Stimulated activated CD8-positive, alpha-beta memory T cell treated with anti-CD3 and anti-CD28 coated beads, Interleukin-7, amount 100 ng/mL, for 4 hours (primary cell): ENCODE results near the gene DMPK.
"Not testable (repeated sequence)": the region's sequence is repeated elsewhere in the genome, so short reads cannot be mapped to it uniquely, and the experiment has no call there.

ENCODE experiments used
- DNase-seq, 2 donors: peaks; one replicate each; pipeline ENCODE4 v3.0.0-alpha.2; 2020; ENCODE audit warnings: low read depth in 2 of 2

The DMPK gene

DNA sequence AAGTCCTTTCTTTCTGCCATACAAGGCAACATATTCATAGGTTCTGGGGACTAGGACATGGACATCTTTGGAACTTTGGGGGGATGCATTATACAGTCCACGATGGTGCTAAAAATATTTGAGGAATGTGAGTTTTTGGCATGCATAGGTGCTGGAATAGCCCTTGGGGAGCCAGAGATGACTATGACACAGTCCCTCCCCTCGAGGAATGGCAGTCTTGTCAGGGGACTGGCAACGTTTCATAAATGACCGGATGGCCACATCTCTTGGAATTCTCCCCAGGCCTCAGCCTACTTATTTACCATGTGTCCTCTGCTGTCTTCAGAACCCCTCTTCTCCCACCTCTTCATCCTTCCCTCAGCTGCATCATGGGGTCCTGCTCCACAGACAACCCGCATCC, 35.4 kb downstream of the DMPK start:
- no peak for DNase-seq

DNA sequence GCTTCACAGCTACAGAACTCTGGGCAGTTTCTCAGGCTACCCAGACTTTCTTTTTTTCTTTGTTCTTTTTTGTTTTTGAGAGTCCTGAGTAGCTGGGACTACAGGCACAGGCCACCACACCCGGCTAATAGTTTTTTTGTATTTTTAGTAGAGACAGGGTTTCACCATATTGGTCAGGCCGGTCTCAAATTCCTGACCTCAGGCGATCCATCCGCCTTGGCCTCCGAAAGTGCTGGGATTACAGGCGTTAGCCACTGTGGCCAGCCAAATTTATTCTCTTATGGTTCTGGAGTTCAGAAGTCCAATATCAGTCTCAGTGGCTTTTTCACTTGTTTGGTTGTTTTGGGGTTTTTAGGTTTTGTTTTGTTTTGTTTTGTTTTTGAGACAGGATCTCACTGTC, 36.7 kb downstream of the DMPK start:
- DNase-seq = no peak

DNA sequence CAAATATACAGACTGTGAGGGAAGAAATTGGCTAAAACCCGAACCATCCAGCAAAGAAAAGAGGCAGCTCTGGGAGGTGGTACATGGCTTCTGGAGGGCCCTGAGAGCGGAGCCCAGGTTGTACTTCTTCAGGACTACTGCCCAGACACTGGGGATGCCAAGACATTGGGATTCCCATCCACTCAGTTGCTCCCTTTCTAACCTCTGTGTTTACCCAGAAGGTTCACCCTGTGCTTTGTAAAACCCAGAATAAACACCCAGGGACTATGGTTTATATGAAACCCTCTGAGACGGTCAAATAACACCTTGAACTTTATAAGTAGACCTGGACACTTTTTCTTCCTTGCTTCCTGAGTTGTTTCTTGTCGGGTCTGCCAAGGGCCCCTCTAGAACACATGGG, 39.3 kb downstream of the DMPK start:
- no peak for DNase-seq

DNA sequence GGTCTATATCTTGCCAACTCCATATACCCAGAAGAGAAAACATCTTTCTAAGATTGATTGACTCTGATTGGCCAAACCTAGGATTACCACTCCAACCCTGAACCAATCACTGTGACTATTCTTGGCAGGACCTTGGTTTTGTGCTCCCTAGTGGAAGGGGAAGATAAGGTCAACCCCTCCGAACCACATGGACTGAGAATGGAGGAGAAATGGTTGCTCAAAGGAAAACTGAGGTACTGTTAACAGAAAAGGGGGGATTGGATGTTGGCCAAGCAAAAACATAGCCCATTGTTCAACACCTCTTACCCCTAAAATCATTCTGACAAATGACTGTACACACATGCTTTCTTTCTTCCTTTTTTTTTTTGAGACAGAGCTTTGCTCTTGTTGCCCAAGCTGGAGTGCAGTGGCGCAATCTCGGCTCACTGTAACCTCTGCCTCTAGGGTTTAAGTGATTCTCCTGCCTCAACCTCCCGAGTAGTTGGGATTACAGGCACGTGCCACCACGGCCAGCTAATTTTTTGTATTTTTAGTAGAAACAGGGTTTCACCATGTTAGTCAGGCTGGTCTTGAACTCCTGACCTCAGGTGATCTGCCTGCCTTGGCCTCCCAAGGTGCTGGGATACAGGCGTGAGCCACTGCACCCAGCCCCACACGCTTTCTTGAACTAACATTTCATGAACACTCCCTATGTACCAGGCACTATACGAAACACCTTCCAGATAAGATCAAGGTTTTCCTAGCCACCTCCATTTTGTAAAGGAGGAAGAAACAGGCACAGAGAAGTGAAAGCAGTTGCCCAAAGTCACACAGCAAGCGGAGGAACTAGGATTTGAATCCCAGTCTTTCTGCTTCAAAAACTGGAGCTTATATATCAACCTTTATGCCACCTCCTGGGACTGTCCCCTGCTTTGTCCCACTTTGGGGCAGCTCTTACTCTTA, 42.5 kb downstream of the DMPK start:
- DNase-seq = no peak

DNA sequence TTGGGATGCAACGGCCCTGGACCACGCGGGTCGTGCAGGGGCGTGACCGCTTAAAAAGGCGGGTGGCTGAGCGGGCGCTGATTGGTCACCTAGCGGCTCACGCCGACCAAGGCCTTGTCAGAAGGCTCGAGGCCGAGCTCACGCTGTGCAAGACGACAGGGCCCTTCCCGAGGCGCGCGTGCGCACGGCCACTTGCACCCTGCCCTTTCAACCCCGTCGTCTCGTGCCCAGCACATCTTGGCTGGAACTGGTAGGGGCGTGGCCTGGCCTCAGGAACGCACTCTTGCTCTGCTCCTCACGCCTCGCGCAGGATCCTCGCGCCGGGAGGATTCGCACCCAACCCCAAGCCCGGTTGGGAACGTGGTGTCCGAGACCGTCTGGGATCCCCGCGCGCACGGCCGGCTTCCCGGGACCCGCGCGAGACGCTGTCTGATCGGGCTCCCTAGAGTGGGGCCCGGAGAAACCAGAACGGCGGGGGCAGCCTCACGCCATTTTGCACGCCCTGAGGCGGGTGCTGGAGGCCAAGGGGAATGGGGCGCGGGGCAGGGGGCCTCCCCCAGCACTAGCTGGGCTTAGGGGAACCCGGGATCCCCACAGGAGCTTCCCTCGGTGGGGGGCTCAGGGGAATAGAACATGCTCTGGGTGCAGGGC, 49.0 kb downstream of the DMPK start, which contains the start of gene MEIOSIN:
TSS of gene MEIOSIN (plus strand) at position 280 of the 651 bp plus-strand sequence. CDS start 1,938 bp downstream, outside the sequence.
- no peak for DNase-seq

DNA sequence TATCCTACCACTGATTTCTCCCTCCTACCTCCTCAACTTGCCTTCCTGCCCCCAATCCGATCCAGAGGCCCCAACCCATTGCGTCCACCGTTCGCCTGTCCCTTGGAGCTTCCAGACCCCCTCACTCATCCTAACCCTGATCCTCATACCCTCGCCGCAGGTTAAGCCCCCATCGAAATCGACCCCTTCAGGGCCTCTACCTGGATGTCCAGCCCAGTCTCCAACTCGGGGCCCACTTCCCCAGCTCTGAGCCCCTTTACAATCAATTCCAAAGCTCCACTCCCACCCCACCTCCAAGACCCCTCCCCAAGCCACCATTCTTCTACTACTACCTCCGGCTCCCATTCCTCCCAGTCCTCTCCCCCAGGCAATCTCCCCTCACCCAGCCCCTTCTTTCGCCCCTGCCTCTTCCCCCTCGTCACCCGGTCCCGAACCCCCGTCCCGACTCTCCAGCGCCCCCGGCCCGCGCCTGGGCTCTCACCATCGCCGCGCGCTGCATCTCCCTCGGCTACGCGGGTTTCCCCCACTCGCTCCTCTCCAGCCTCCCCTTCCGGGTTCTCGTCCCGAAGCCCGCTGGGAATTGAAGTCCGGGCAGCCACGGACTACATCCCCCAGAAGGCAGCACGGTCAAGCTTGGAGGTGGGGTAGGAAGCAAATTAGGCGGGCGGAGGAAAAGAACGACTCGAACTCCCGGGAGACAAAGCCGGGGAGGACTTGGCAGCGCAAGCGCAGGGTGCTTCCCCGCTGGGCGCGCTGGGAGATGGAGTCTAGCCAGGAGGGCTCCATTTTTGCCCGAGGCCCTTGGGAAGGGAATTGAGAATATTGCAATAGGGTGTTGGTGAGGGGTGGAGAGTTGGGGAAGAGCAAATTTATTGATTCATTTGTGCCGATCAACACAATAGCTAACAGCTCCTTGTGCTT, 51.7 kb downstream of the DMPK start, which contains the start of gene FBXO46:
TSS of gene FBXO46 (minus strand) at position 529 of the 921 bp plus-strand sequence. CDS start 17,401 bp downstream, outside the sequence.
- DNase-seq = peak; percentile 86 to 87

DNA sequence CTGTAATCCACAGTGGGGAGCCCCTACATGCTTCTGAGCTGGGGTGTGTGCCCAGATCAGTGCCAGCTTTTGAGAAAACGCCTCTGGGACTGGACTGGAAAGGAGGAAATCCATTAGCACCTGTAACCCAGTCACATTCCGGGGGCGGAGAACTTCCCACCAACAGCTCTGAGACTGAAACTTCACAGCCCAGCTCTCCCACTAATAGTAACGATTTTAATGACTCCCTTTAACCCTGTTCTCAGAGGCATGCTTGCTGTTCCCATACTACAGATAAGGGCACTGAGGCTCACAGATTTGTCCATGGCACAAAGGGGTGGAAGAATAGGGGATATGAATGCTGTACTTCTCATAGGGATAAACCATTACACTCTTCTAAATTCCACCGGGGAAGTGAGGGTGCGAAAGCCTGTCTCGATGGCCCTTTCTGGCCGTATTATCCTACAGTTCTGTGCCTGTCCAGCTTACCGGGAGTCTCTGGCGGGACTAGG, 52.4 kb downstream of the DMPK start:
- no peak for DNase-seq

DNA sequence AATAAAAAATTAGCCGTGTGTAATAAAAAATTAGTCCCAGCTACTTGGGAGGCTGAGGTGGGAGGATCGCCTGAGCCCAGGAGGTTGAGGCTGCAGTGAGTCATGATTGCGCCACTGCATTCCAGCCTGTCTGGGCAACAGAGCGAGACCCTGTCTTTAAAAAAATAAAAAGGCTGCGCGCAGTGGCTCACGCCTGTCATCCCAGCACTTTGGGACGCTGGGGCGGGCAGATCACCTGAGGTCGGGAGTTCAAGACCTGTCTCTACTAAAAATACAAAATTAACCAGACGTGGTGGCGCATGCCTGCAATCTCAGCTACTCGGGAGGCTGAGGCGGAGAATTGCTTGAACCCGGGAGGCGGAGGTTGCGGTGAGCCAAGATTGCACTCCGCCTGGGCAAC, 53.6 kb downstream of the DMPK start:
- DNase-seq = not testable (repeated sequence)

DNA sequence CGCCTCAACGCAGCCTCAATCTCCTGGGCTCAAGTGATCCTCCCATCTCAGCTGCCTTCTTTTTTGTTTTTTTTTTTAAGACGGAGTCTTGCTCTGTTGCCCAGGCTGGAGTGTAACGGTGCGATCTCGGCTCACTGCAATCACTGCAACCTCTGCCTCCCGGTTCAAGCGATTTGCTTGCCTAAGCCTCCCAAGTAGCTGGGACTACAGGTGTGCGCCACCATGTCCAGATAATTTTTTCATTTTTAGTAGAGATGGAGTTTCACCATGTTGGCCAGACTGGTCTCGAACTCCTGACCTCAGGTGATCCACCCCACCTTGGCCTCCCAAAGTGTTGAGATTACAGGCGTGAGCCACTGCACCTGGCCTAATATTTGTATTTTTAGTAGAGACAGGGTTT, 62.2 kb downstream of the DMPK start:
- not testable (repeated sequence) for DNase-seq
